MM.1S (cell line): ENCODE results near the gene FLT1.

Source experiments
- EZH2 ChIP-seq: fragments of 300-600 bp; sonication (generic); optimal IDR thresholded peaks from 2 replicates; pipeline ENCODE3; 2017; ENCODE audit warnings: low read depth, mild to moderate bottlenecking, antibody characterized with exemption, low read length, mixed read lengths
- TF ChIP-seq, protein P1 (sequence below): fragments of 300-600 bp; sonication (generic); IDR thresholded peaks from 2 replicates; pipeline ENCODE4 v1.5.1; 2016; ENCODE audit warnings: antibody characterized with exemption, low read length, mixed read lengths

DNA sequence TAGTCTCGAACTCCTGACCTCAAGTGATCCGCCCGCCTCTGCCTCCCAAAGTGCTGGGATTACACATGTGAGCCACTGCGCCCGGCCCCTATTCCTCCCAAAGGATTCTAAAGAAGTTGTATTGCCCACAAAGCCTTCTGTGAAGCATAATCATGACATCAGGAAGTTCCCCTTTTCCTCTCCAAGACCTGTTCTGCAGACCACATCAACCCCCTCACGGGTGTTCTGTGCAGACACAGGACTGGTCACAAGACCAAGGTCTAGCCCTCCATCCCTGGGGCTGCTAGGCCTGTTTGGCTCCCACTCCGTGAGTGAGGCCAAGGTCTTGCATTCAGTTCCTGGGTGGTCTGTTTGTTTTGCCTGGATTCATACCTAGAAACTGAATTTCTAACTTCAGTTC, 178.1 kb downstream of the FLT1 start:
- TF ChIP-seq, protein P1, sequence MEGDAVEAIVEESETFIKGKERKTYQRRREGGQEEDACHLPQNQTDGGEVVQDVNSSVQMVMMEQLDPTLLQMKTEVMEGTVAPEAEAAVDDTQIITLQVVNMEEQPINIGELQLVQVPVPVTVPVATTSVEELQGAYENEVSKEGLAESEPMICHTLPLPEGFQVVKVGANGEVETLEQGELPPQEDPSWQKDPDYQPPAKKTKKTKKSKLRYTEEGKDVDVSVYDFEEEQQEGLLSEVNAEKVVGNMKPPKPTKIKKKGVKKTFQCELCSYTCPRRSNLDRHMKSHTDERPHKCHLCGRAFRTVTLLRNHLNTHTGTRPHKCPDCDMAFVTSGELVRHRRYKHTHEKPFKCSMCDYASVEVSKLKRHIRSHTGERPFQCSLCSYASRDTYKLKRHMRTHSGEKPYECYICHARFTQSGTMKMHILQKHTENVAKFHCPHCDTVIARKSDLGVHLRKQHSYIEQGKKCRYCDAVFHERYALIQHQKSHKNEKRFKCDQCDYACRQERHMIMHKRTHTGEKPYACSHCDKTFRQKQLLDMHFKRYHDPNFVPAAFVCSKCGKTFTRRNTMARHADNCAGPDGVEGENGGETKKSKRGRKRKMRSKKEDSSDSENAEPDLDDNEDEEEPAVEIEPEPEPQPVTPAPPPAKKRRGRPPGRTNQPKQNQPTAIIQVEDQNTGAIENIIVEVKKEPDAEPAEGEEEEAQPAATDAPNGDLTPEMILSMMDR, result no peak
- TF ChIP-seq EZH2, result no peak
